SK-N-MC (cell line): ENCODE results near the gene UTP11.

Source experiments
- EZH2 ChIP-seq: fragments of 200-600 bp; sonication (generic); IDR thresholded peaks from one replicate; pipeline ENCODE4 v1.6.1; 2017; ENCODE audit warnings: antibody characterized with exemption
- POLR2AphosphoS5 ChIP-seq: IDR thresholded peaks from 2 replicates; pipeline ENCODE4 v1.6.1; 2012; ENCODE audit warnings: mild to moderate bottlenecking, low read depth, low read length, borderline replicate concordance

- TF ChIP-seq POLR2AphosphoS5 (no peak), EZH2 (no peak)
Measured at GRCh38 chr1:38038861-38039260, 26.3 kb downstream of the UTP11 start.
